GM23248 (cell line): Measurements from ENCODE around the gene ZMYM2. TPM values are rescaled to one million over a fixed set of nuclear protein-coding genes. Genes with fewer than 3 reads are reported as not detected.

Experiments used
- DNase-seq: peaks from one replicate; pipeline ENCODE4 v3.0.0-alpha.2; 2015
- H2AFZ ChIP-seq: fragments of 200-600 bp; sonication (generic); 2 replicates; pipeline ENCODE4 v1.6.1; 2016; ENCODE audit warnings: antibody characterized with exemption
- H3F3A ChIP-seq: fragments of 200-600 bp; sonication (generic); 2 replicates; pipeline ENCODE4 v1.6.1; 2016; ENCODE audit warnings: mild to moderate bottlenecking, antibody characterized with exemption, mixed run types; ENCODE audit not compliant: insufficient read depth
- H3K27ac ChIP-seq: fragments of 200-600 bp; sonication (generic); 2 replicates; pipeline ENCODE4 v1.5.1; 2016; ENCODE audit warnings: mild to moderate bottlenecking
- H3K27me3 ChIP-seq: fragments of 200-600 bp; sonication (generic); replicated peaks from 2 replicates; pipeline ENCODE4 v1.6.1; 2016; ENCODE audit warnings: mild to moderate bottlenecking; ENCODE audit not compliant: insufficient read depth
- H3K36me3 ChIP-seq: fragments of 200-600 bp; sonication (generic); 2 replicates; pipeline ENCODE4 v1.6.1; 2016; ENCODE audit warnings: low read depth, mild to moderate bottlenecking
- H3K4me1 ChIP-seq: fragments of 200-600 bp; sonication (generic); 2 replicates; pipeline ENCODE4 v1.6.1; 2016; ENCODE audit warnings: mild to moderate bottlenecking; ENCODE audit not compliant: insufficient read depth
- H3K4me2 ChIP-seq: fragments of 200-600 bp; sonication (generic); one replicate; pipeline ENCODE4 v1.6.1; 2016; ENCODE audit warnings: mild to moderate bottlenecking; ENCODE audit not compliant: unreplicated experiment
- H3K4me3 ChIP-seq: fragments of 200-600 bp; sonication (generic); 2 replicates; pipeline ENCODE4 v1.5.1; 2016; ENCODE audit warnings: mild to moderate bottlenecking
- H3K79me2 ChIP-seq: fragments of 200-600 bp; sonication (generic); 2 replicates; pipeline ENCODE4 v1.6.1; 2016; ENCODE audit warnings: mild to moderate bottlenecking; ENCODE audit not compliant: insufficient read depth
- H3K9ac ChIP-seq: fragments of 200-600 bp; sonication (generic); 2 replicates; pipeline ENCODE4 v1.6.1; 2016; ENCODE audit warnings: mild to moderate bottlenecking
- H3K9me2 ChIP-seq: fragments of 200-600 bp; sonication (generic); 2 replicates; pipeline ENCODE4 v1.6.1; 2016; ENCODE audit warnings: mixed run types, mild to moderate bottlenecking, moderate library complexity; ENCODE audit not compliant: insufficient read depth
- H3K9me3 ChIP-seq: fragments of 200-600 bp; sonication (generic); one replicate; pipeline ENCODE4 v1.6.1; 2017; ENCODE audit warnings: low read depth
- H4K20me1 ChIP-seq: fragments of 200-600 bp; sonication (generic); 2 replicates; pipeline ENCODE4 v1.6.0; 2016; ENCODE audit not compliant: insufficient read depth
- EZH2 ChIP-seq: fragments of 200-600 bp; sonication (generic); IDR thresholded peaks from 2 replicates; pipeline ENCODE4 v1.6.1; 2018; ENCODE audit warnings: antibody characterized with exemption, mild to moderate bottlenecking; ENCODE audit not compliant: insufficient read depth, poor library complexity, severe bottlenecking
- EZH2phosphoT487 ChIP-seq: fragments of 200-600 bp; sonication (generic); IDR thresholded peaks from 2 replicates; pipeline ENCODE4 v1.6.1; 2018; ENCODE audit warnings: antibody characterized with exemption, moderate library complexity, mild to moderate bottlenecking, low read depth; ENCODE audit not compliant: insufficient read depth
- WGBS, 2 experiments: methylation state at CpG; one replicate each; pipeline ENCODE4 v1.1.6; 2015 to 2017; ENCODE audit warnings: low lambda C conversion rate in 2 of 2, low coverage in 1 of 2; ENCODE audit errors: missing lambda C conversion rate in 2 of 2; 5-methylcytosine and 5-hydroxymethylcytosine counted together
- in situ Hi-C: fragments of 300-500 bp; cut with MboI; formaldehyde crosslinking; loops from 2 replicates; pipeline ENCODE4 v1.15.0; 2020
- polyA plus RNA-seq: library from polyadenylated mRNA; unstranded; fragments of >200 nt; fragmentation: Nextera tagmentation; extraction: Ambion mirVana; gene quantifications from 2 replicates; pipeline ENCODE4 v1.2.1, GENCODE V29; 2016
- total RNA-seq: library from RNA; depleted of rRNA; stranded (reverse); fragments of >200 nt; shearing (Covaris generic); gene quantifications from 2 replicates; pipeline ENCODE4 v1.2.3, GENCODE V29; 2014

The ZMYM2 gene
- total and polyA plus RNA-seq, 2 experiments from 2014 or later = 14.9 to 35.0 TPM

GRCh38 chr13:20016649-20017364 is 58.3 kb downstream of the ZMYM2 start:
- Histone ChIP-seq H3K4me2 (no peak overlapping the region), H3K9me2 (no peaks in the 10 kb centered on the region), H3K9me3 (no peaks in the 10 kb centered on the region), H3K79me2 (peaks cover 96% of the 10 kb centered on the region), H3K4me1 (no peaks in the 10 kb centered on the region), H2AFZ (no peak overlapping the region), H3K36me3 (peaks cover 45% of the 10 kb centered on the region), H3F3A (peaks cover 5% of the 10 kb centered on the region; the same call in 1 of the 2 replicates), H3K9ac (no peak overlapping the region), H3K4me3 (no peak overlapping the region), H3K27me3 (no peaks in the 10 kb centered on the region), H3K27ac (no peak overlapping the region), H4K20me1 (peaks cover 8% of the 10 kb centered on the region; the same call in 1 of the 2 replicates)
- TF ChIP-seq EZH2phosphoT487 (no peak), EZH2 (no peak)
- 94 to 98% methylated on average over 3 of the region's 3 CpGs for WGBS, 2 experiments
- in situ Hi-C loops = no loop called here
- DNase-seq = no peak

- H2AFZ ChIP-seq = no peak overlapping the region
- peaks cover 8% of the 10 kb centered on the region; the same call in 1 of the 2 replicates for H4K20me1 ChIP-seq
- TF ChIP-seq EZH2phosphoT487 (no peak), EZH2 (no peak)
- no peak for DNase-seq
- no peaks in the 10 kb centered on the region for H3K9me3 ChIP-seq
- in situ Hi-C loops = no loop called here
- H3F3A ChIP-seq = peaks cover 5% of the 10 kb centered on the region; the same call in 1 of the 2 replicates
- no peak overlapping the region for H3K27ac ChIP-seq
- H3K4me3 ChIP-seq = no peak overlapping the region
- H3K36me3 ChIP-seq = peaks cover 48% of the 10 kb centered on the region
- H3K79me2 ChIP-seq = peaks cover 96% of the 10 kb centered on the region
- H3K4me1 ChIP-seq = no peaks in the 10 kb centered on the region
- WGBS, 2 experiments = 96 to 100% methylated on average over 1 of the region's 1 CpG
- no peak overlapping the region for H3K9ac ChIP-seq
- no peaks in the 10 kb centered on the region for H3K9me2 ChIP-seq
- H3K27me3 ChIP-seq = no peaks in the 10 kb centered on the region
- H3K4me2 ChIP-seq = no peak overlapping the region
Measured at GRCh38 chr13:20017365-20017711, 58.8 kb downstream of the ZMYM2 start.

- Histone ChIP-seq H3K9me3 (no peaks in the 10 kb centered on the region), H4K20me1 (peaks cover 8% of the 10 kb centered on the region; the same call in 1 of the 2 replicates), H3K9ac (no peak overlapping the region), H3K27ac (no peak overlapping the region), H2AFZ (no peak overlapping the region), H3K4me1 (no peaks in the 10 kb centered on the region), H3K27me3 (no peaks in the 10 kb centered on the region), H3F3A (no peaks in the 10 kb centered on the region; the same call in 1 of the 2 replicates), H3K36me3 (peaks cover 53% of the 10 kb centered on the region), H3K4me2 (no peak overlapping the region), H3K79me2 (peaks cover 95% of the 10 kb centered on the region), H3K4me3 (no peak overlapping the region), H3K9me2 (no peaks in the 10 kb centered on the region)
- no peak for TF ChIP-seq EZH2
- no peak for TF ChIP-seq EZH2phosphoT487
- 98 to 100% methylated on average over 2 of the region's 2 CpGs for WGBS, 2 experiments
- no peak for DNase-seq
- in situ Hi-C loops = no loop called here
Measured at GRCh38 chr13:20019043-20019442, 60.5 kb downstream of the ZMYM2 start.

- Histone ChIP-seq H3K9me3 (no peaks in the 10 kb centered on the region), H4K20me1 (no peaks in the 10 kb centered on the region), H3K27me3 (no peaks in the 10 kb centered on the region), H3K4me2 (no peak overlapping the region), H2AFZ (no peak overlapping the region), H3K27ac (no peak overlapping the region), H3K79me2 (peaks cover 71% of the 10 kb centered on the region), H3K4me1 (no peaks in the 10 kb centered on the region), H3K9ac (no peak overlapping the region), H3K9me2 (no peaks in the 10 kb centered on the region), H3F3A (no peaks in the 10 kb centered on the region), H3K36me3 (peaks cover 58% of the 10 kb centered on the region), H3K4me3 (no peak overlapping the region)
- WGBS, 2 experiments = 74 to 83% methylated on average over 2 of the region's 2 CpGs
- in situ Hi-C loops = no loop called here
- no peak for TF ChIP-seq EZH2
- TF ChIP-seq EZH2phosphoT487 = no peak
- no peak for DNase-seq
Measured at GRCh38 chr13:20024702-20025101, 66.2 kb downstream of the ZMYM2 start.

GRCh38 chr13:20028953-20029352 is 70.4 kb downstream of the ZMYM2 start:
- Histone ChIP-seq H3F3A (no peaks in the 10 kb centered on the region), H3K27me3 (no peaks in the 10 kb centered on the region), H2AFZ (no peak overlapping the region), H4K20me1 (no peaks in the 10 kb centered on the region), H3K9me2 (no peaks in the 10 kb centered on the region), H3K36me3 (peaks cover 63% of the 10 kb centered on the region), H3K4me2 (no peak overlapping the region), H3K9me3 (no peaks in the 10 kb centered on the region), H3K4me3 (no peak overlapping the region), H3K9ac (no peak overlapping the region), H3K4me1 (no peaks in the 10 kb centered on the region), H3K27ac (no peak overlapping the region), H3K79me2 (peaks cover 32% of the 10 kb centered on the region)
- in situ Hi-C loops = no loop called here
- TF ChIP-seq EZH2 (no peak), EZH2phosphoT487 (no peak)
- DNase-seq = no peak
- WGBS, 2 experiments = 95 to 97% methylated on average over 4 of the region's 4 CpGs
